K562 treated with DMSO at 1 percent for 12 hours (cell line): ENCODE data around the gene CENPB. TPM values are rescaled to one million over a fixed set of nuclear protein-coding genes. Genes with fewer than 3 reads are reported as not detected.

Experiments
- total RNA-seq: library from RNA; unstranded; fragments of 300-600 nt; gene quantifications from 2 replicates; pipeline ENCODE4 v1.2.3, GENCODE V29; 2022; ENCODE audit not compliant: insufficient read depth

Gene CENPB
- 46.0 and 46.5 TPM in 2 replicates for total RNA-seq

GRCh38 chr20:3786665-3787323 is at the start of gene CENPB:
Gene CENPB (minus strand): TSS chr20:3786740. CDS start chr20:3786483, 257 bp downstream.

GRCh38 chr20:3820048-3820900 is 33.7 kb upstream of the CENPB start, which contains the start of gene AP5S1:
Gene AP5S1 (plus strand): TSS chr20:3820547. CDS start chr20:3822118, 1,571 bp downstream.

GRCh38 chr20:3795511-3796468 is 9.2 kb upstream of the CENPB start, which contains the start of gene CDC25B:
Gene CDC25B (plus strand): TSS chr20:3796310. CDS start chr20:3796532, 222 bp downstream.

GRCh38 chr20:3781153-3781910 is 5.2 kb downstream of the CENPB start, which contains the start of gene SPEF1:
Gene SPEF1 (minus strand): TSS chr20:3781448. CDS start chr20:3781287, 161 bp downstream.

GRCh38 chr20:3767427-3768341 is 18.9 kb downstream of the CENPB start, which contains the start of gene ADISSP:
Gene ADISSP (minus strand): TSS chr20:3767753. CDS start chr20:3760100, 7,653 bp downstream.

Other genes with a start within 250 kb of the CENPB start
- not detected in 2 replicates for gene GFRA4, start 123.3 kb downstream of the CENPB start, total RNA-seq
- gene ADAM33, start 104.7 kb downstream of the CENPB start, total RNA-seq = not detected in 2 replicates
- not detected in 2 replicates for gene SIGLEC1, start 74.1 kb downstream of the CENPB start, total RNA-seq
- gene HSPA12B, start 54.1 kb downstream of the CENPB start, total RNA-seq = 0.20 TPM in 1 of 2 replicates, not detected in the other
- gene ADISSP, start 19.0 kb downstream of the CENPB start, total RNA-seq = 25.3 and 26.4 TPM in 2 replicates
- gene SPEF1, start 5.3 kb downstream of the CENPB start, total RNA-seq = 0.43 TPM in 1 of 2 replicates, not detected in the other
- gene CDC25B, start 9.6 kb upstream of the CENPB start, total RNA-seq = 26.9 and 51.7 TPM in 2 replicates
- gene AP5S1, start 33.8 kb upstream of the CENPB start, total RNA-seq = 7.1 and 9.7 TPM in 2 replicates
- 7.1 and 20.2 TPM in 2 replicates for gene MAVS, start 60.1 kb upstream of the CENPB start, total RNA-seq
- gene PANK2, start 102.6 kb upstream of the CENPB start, total RNA-seq = 25.4 and 35.5 TPM in 2 replicates
- 10.2 and 40.5 TPM in 2 replicates for gene RNF24, start 228.8 kb upstream of the CENPB start, total RNA-seq